ENCODE data around the gene TANGO6. TPM values are rescaled to one million over a fixed set of nuclear protein-coding genes. Genes with fewer than 3 reads are reported as not detected.

TANGO6 gene
- total and polyA plus RNA-seq, 10 of the 15 experiments (the other 5 are each of a cell fraction or from before 2014, with no cell fraction given) = 1.1 to 20.6 (median 11.0) TPM

GRCh38 chr16:68859828-68860227 is 16.5 kb downstream of the TANGO6 start:
- RAD21 ChIA-PET (ENCODE audit: unreplicated experiment) = no interaction called here
- TF ChIP-seq BCLAF1 (IDR thresholded peaks at IDR 0.05) (no peak), SRF (IDR thresholded peaks at IDR 0.05; ENCODE audit: low read depth in 2 of 2, low read length in 2 of 2) (no peak), ZBTB33 (IDR thresholded peaks at IDR 0.05) (no peak), MTA3 (IDR thresholded peaks at IDR 0.05; ENCODE audit: borderline replicate concordance, low read length) (no peak), CTCF (IDR thresholded peaks at IDR 0.05 in 2 of 3, conservative IDR thresholded peaks at IDR 0.05 in 1 of 3; ENCODE audit: control insufficient read depth in 2 of 3, extremely low read depth in 1 of 3, insufficient read depth in 1 of 3, low read depth in 3 of 3, low read length in 3 of 3) (no peak), JUNB (IDR thresholded peaks at IDR 0.05) (no peak), IRF4 (IDR thresholded peaks at IDR 0.05; ENCODE audit: low read depth, low read length) (no peak), RCOR1 (conservative IDR thresholded peaks at IDR 0.05; ENCODE audit: low read depth, low read length) (no peak), NBN (IDR thresholded peaks at IDR 0.05) (no peak), ZBTB11 (CRISPR knock-in tag; IDR thresholded peaks at IDR 0.05) (no peak), GABPA (IDR thresholded peaks at IDR 0.05; ENCODE audit: low read depth) (no peak), TCF7 (IDR thresholded peaks at IDR 0.05; ENCODE audit: borderline replicate concordance) (no peak), BHLHE40 (IDR thresholded peaks at IDR 0.05; ENCODE audit: borderline replicate concordance in 1 of 2, low read depth in 2 of 2, low read length in 1 of 2) (no peak)
- SMC1A ChIA-PET (ENCODE audit: uncharacterized antibody, unreplicated experiment) = interaction anchor here (0.6 kb wide), 1 partner anchor 426 kb away, joined by 3 read pairs; no protein-coding TSS in a partner anchor
- TSS peak; percentile 73 for BruUV-seq (replicated peaks)
- ATAC-seq (no peak), FAIRE-seq (no peak), DNase-seq (ENCODE audit: low read depth, low spot score) (no peak)
- Histone ChIP-seq H3K4me3 (no peak overlapping the region), H4K20me1 (ENCODE audit: control insufficient read depth, insufficient read depth) (no peaks in the 10 kb centered on the region), H3K4me1 (ENCODE audit: control insufficient read depth, insufficient read depth, low read length) (peaks cover 5% of the 10 kb centered on the region; the same call in 1 of the 2 replicates), H3K27me3 (replicated peaks in 1 of 2; ENCODE audit: control insufficient read depth in 2 of 2, insufficient read depth in 2 of 2, low read length in 1 of 2) (no peaks in the 10 kb centered on the region), H2AFZ (ENCODE audit: control insufficient read depth, low read depth, low read length) (no peak overlapping the region), H3K36me3 (ENCODE audit: control insufficient read depth in 2 of 2, insufficient read depth in 2 of 2, low read length in 1 of 2) (peaks cover 3 to 12% of the 10 kb centered on the region in 2 experiments), H3K79me2 (ENCODE audit: control insufficient read depth, insufficient read depth, low read length) (no peaks in the 10 kb centered on the region), H3K9me3 (replicated peaks; ENCODE audit: control insufficient read depth, insufficient read depth, low read length) (no peaks in the 10 kb centered on the region), H3K4me2 (ENCODE audit: control insufficient read depth, insufficient read depth) (no peak overlapping the region), H3K27ac (ENCODE audit: control insufficient read depth, insufficient read depth) (no peak overlapping the region), H3K9ac (ENCODE audit: control insufficient read depth, insufficient read depth, low read length) (no peak overlapping the region)
- POLR2A ChIA-PET = interaction anchor here (0.6 kb wide), 1 partner anchor 10 kb away, joined by 3 read pairs; no protein-coding TSS in a partner anchor
- WGBS (ENCODE audit: insufficient coverage, insufficient replicate concordance, low lambda C conversion rate, missing lambda C conversion rate) = 93% methylated on average over 4 of the region's 4 CpGs
- in situ Hi-C loops (cut with MboI) (no loop called here), intact Hi-C loops (cut with micrococcal nuclease; ENCODE audit: unreplicated experiment) (no loop called here)
- CTCF ChIA-PET = interaction anchor here (0.9 kb wide), 1 partner anchor 12 kb away, joined by 3 read pairs; no protein-coding TSS in a partner anchor
